ENCODE results near the gene TREH.

DNA sequence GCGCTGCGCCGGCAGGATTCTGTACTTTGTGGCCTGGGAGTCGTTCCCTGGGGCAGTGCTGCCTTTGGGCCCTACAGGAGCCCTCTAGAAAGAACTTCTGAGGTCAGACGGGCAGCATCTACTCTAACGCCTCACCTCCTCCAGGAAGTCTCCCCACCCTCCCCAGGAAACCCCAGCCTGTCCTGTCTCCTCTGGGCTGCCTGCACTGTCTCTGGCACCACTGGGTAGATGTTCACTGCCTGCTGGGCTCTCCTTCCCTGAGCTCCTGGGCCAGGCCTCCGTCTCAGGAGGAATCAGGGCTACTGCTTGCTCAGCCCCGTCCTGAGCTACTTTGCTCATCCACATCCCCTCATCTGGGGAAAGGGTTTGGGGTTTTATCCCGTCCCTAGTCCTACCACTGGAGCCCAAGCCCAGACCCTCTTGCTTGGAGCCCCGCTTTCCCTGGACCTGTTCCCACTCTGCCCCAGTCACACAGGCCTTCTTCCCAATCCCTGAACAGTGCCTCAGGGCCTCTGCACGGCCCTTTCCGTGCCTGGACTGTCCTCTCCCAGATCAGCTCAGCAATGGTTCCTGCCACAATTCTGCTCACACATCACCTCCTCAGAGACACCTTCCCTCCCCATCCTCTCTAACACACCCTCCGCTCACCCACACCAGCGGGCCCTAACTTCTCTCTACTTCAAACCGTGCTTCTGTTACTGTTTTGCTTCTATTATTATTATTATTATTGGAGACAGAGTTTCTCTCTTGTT is 11.3 kb upstream of the TREH start:
- TF ChIP-seq, protein P1, sequence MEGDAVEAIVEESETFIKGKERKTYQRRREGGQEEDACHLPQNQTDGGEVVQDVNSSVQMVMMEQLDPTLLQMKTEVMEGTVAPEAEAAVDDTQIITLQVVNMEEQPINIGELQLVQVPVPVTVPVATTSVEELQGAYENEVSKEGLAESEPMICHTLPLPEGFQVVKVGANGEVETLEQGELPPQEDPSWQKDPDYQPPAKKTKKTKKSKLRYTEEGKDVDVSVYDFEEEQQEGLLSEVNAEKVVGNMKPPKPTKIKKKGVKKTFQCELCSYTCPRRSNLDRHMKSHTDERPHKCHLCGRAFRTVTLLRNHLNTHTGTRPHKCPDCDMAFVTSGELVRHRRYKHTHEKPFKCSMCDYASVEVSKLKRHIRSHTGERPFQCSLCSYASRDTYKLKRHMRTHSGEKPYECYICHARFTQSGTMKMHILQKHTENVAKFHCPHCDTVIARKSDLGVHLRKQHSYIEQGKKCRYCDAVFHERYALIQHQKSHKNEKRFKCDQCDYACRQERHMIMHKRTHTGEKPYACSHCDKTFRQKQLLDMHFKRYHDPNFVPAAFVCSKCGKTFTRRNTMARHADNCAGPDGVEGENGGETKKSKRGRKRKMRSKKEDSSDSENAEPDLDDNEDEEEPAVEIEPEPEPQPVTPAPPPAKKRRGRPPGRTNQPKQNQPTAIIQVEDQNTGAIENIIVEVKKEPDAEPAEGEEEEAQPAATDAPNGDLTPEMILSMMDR (conservative IDR thresholded peaks at IDR 0.05): no peak
- no peak for TF ChIP-seq ZFX (IDR thresholded peaks at IDR 0.05)

Measured in C4-2B (cell line).